Hematopoietic multipotent progenitor cell (in vitro differentiated cells): ENCODE results near the gene LAMB3. TPM values are rescaled to one million over a fixed set of nuclear protein-coding genes. Genes with fewer than 3 reads are reported as not detected.
"Not testable (repeated sequence)": the region's sequence is repeated elsewhere in the genome, so short reads cannot be mapped to it uniquely, and the experiment has no call there.

Experiments
- DNase-seq, 3 donors: peaks; one replicate each; pipeline ENCODE4 v3.0.0-alpha.2; 2011 to 2015; ENCODE audit warnings: low read depth in 2 of 3, low spot score in 2 of 3
- total RNA-seq: library from RNA; depleted of rRNA; stranded (reverse); fragments of >200 nt; gene quantifications from one replicate; pipeline ENCODE4 v1.2.3, GENCODE V29; 2012

LAMB3 gene
- total RNA-seq: 0.54 TPM

GRCh38 chr1:209652121-209652735, at the start of gene LAMB3:
Gene LAMB3 (minus strand): TSS chr1:209652425. CDS start chr1:209650944, 1,481 bp downstream.
- DNase-seq: no peak

GRCh38 chr1:209700686-209701085, 48.5 kb upstream of the LAMB3 start:
- not testable (repeated sequence) for DNase-seq

GRCh38 chr1:209697126-209697525, 44.9 kb upstream of the LAMB3 start:
- no peak for DNase-seq

GRCh38 chr1:209696673-209697072, 44.4 kb upstream of the LAMB3 start:
- no peak for DNase-seq

- DNase-seq: peak; percentile 36 to 85 (median 59)
Measured at GRCh38 chr1:209692745-209693504, 40.7 kb upstream of the LAMB3 start.

GRCh38 chr1:209692296-209692695, 40.1 kb upstream of the LAMB3 start:
- no peak for DNase-seq

GRCh38 chr1:209691237-209691636, 39.0 kb upstream of the LAMB3 start:
- DNase-seq: no peak

GRCh38 chr1:209689477-209689876, 37.3 kb upstream of the LAMB3 start:
- DNase-seq: no peak

- DNase-seq: no peak
Measured at GRCh38 chr1:209688746-209689234, 36.6 kb upstream of the LAMB3 start.

GRCh38 chr1:209686322-209686721, 34.1 kb upstream of the LAMB3 start:
- no peak for DNase-seq

- DNase-seq: no peak
Measured at GRCh38 chr1:209685821-209686220, 33.6 kb upstream of the LAMB3 start.

- no peak for DNase-seq
Measured at GRCh38 chr1:209678981-209679539, 26.8 kb upstream of the LAMB3 start.

- no peak for DNase-seq
Measured at GRCh38 chr1:209675565-209676154, 23.4 kb upstream of the LAMB3 start.

- DNase-seq: peak in 1 of 3 donors; percentile 31
Measured at GRCh38 chr1:209674957-209675564, 22.8 kb upstream of the LAMB3 start, which contains the start of gene G0S2. Gene G0S2 (plus strand): TSS chr1:209675412. CDS start chr1:209675685, 273 bp downstream.

GRCh38 chr1:209673631-209674417, 21.6 kb upstream of the LAMB3 start:
- no peak for DNase-seq

GRCh38 chr1:209672705-209673630, 20.7 kb upstream of the LAMB3 start:
- peak in 2 of 3 donors; percentile 54 to 59 for DNase-seq

GRCh38 chr1:209670441-209671082, 18.3 kb upstream of the LAMB3 start:
- DNase-seq: no peak

- DNase-seq: no peak
Measured at GRCh38 chr1:209667708-209668107, 15.5 kb upstream of the LAMB3 start.
